ENCODE data around the gene GID4.

GID4 gene

GRCh38 chr17:18105595-18105994 is 66.4 kb downstream of the GID4 start:
- no peak for FAIRE-seq

GRCh38 chr17:18106211-18106610 is 67.0 kb downstream of the GID4 start:
- FAIRE-seq = no peak

- FAIRE-seq = no peak
Observed at GRCh38 chr17:18107061-18107790, 68.0 kb downstream of the GID4 start.

GRCh38 chr17:18107971-18108370 is 68.8 kb downstream of the GID4 start:
- FAIRE-seq = no peak

DNA sequence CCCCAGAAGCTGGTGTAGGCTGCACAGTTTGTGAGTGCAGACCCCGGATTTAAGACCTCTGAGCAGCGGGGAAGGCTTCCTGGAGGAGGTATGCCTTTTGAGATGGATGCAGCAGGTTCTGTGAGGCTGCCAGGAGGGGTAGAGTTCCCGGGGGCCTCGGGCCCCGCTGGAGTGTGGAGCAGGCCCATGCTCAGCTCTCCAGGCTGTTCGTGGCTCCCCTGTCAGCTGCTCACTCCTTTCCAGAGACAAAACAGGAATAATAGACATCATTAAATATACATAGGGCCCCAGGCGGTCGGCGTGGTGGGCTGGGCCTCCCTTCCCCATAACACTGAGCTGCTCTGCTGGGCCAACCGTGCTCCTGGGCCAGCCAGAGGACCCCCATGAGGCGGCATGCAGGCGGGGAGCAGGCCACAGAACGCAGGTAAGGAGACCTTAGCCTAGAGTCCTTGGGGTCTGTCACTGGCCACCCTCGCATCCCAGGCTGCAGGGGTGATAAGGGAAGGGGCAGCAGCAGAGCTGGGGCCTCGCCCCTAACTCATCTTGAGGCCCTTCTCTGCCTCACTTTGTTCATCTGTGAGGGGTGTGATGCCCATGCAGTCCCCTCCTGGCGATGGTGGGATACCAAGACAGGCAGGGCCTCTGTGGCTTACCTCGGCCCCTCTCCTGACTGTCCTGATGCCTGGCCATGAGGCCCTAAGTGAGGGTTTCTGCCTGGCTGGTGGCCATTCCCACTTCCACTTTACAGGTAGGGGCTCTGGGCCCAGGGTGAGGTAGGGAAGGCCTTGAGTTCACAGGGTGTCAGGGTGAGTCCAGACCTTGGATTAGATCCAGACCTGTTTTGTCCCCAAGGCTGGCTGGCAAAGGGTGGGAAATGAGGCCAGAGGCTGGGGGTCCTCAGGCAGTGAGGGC is 69.4 kb downstream of the GID4 start, which contains the start of gene MYO15A:
TSS of gene MYO15A (plus strand) at position 356 of the 912 bp plus-strand sequence. CDS start 10,045 bp downstream, outside the sequence.
- FAIRE-seq = no peak

GRCh38 chr17:18109935-18110485 is 70.8 kb downstream of the GID4 start:
- no peak for FAIRE-seq

GRCh38 chr17:18110636-18111145 is 71.5 kb downstream of the GID4 start:
- no peak for FAIRE-seq

DNA sequence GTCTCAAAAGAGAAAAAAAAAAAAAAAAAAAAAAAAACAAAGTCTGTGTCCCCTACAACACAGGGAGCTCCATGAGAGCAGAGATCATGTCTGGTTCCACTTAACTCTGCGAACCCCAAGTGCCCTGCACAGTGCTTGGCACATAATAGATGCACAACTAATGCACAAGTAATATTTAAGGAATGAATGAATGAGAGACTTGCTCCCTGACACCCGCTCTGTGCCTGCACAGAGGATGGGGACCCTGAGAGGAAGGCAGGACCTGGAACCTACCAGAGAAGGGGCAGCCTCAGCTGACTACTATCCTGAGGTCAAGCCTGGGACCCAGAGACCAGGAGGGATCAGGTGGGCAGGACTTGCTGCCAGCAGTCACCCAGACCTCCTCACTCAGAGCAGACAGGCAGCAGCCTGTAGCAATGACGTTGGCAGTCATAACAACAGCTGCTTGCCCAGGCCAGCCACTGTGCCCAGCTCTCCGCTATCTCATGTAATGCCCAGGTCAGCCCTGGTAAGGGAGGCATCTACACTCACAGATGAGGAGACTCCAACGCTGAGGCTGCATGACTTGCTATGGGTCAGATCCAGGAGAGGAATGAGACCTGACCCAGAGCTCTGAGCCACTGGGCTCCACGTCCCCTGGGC is 72.2 kb downstream of the GID4 start:
- FAIRE-seq = no peak

DNA sequence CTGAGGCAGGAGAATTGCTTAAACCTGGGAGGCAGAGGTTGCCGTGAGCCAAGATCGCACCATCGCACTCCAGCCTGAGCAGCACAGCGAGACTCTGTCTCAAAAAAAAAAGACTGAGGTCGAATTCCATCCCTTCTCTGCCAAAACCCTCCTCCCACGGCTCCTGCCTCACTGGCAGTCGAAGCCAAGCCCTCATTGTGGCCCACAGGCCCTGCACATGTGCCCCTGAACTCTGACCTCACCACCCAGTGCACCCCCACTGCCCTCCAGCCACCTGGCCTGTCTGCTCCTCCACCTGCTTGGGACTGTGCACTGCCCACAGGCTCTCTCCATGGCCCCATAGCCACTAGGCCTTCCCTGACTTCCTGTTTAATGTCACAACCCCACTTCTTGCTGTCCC is 76.3 kb downstream of the GID4 start:
- no peak for FAIRE-seq

GRCh38 chr17:18116078-18116477 is 76.9 kb downstream of the GID4 start:
- no peak for FAIRE-seq

DNA sequence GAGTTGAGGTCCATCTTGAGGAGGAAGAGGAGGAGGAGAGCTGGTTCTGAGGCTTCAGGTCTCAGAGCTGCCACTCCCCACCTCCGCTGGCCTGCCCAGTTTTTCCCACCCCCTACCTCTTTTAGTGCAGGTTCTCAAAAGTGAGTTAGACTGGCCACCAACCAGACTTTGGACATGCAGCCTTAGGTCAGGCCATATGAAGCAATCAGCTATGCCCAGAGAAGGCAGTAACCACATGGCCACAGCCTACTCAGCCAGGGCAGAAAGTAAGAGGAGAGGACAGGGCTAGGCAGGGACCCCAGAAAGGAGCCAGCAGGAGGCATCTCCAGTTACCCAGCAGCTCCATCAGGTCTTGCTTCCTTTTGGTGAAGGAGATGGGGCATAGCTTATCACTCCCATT is 78.3 kb downstream of the GID4 start:
- no peak for FAIRE-seq

All from TTC549 (cell line).